ENCODE data around the gene COX17. TPM values are rescaled to one million over a fixed set of nuclear protein-coding genes. Genes with fewer than 3 reads are reported as not detected.

The COX17 gene
- total RNA-seq, 1 experiment from 2014 or later = 54.3 TPM

- Histone ChIP-seq H3K9me3 (ENCODE audit: low read length) (no peaks in the 10 kb centered on the region), H3K9me2 (replicated peaks; ENCODE audit: insufficient read depth, low read length) (no peaks in the 10 kb centered on the region), H3K36me3 (ENCODE audit: insufficient read depth, low read length) (no peaks in the 10 kb centered on the region), H4K20me1 (ENCODE audit: insufficient read depth, low read depth, low read length) (no peaks in the 10 kb centered on the region), H2AFZ (ENCODE audit: low read length) (no peak overlapping the region), H3K27me3 (ENCODE audit: low read length) (no peaks in the 10 kb centered on the region), H3K79me2 (ENCODE audit: low read length) (no peaks in the 10 kb centered on the region), H3K4me1 (ENCODE audit: low read length) (no peaks in the 10 kb centered on the region), H3K4me2 (ENCODE audit: low read depth, low read length, poor library complexity, severe bottlenecking) (no peak overlapping the region), H3K4me3 (ENCODE audit: low read length) (no peak overlapping the region), H3K9ac (ENCODE audit: low read length) (no peak overlapping the region), H3K27ac (ENCODE audit: low read length) (no peak overlapping the region)
- DNase-seq = no peak
These were observed 31.4 kb downstream of the COX17 start for GRCh38 chr3:119645813-119646212.

- no peaks in the 10 kb centered on the region for H3K36me3 ChIP-seq (ENCODE audit: insufficient read depth, low read length)
These were observed 32.7 kb downstream of the COX17 start for GRCh38 chr3:119644481-119644880.

GRCh38 chr3:119643528-119643927, 33.7 kb downstream of the COX17 start:
- H3K4me2 ChIP-seq (ENCODE audit: low read depth, low read length, poor library complexity, severe bottlenecking) = no peak overlapping the region
- H3K9me2 ChIP-seq (replicated peaks; ENCODE audit: insufficient read depth, low read length) = no peaks in the 10 kb centered on the region
- no peaks in the 10 kb centered on the region for H3K27me3 ChIP-seq (ENCODE audit: low read length)
- no peaks in the 10 kb centered on the region for H3K36me3 ChIP-seq (ENCODE audit: insufficient read depth, low read length)
- no peak overlapping the region for H2AFZ ChIP-seq (ENCODE audit: low read length)
- no peaks in the 10 kb centered on the region for H3K9me3 ChIP-seq (ENCODE audit: low read length)
- no peak overlapping the region for H3K4me3 ChIP-seq (ENCODE audit: low read length)
- no peaks in the 10 kb centered on the region for H4K20me1 ChIP-seq (ENCODE audit: insufficient read depth, low read depth, low read length)
- no peak for DNase-seq
- no peaks in the 10 kb centered on the region for H3K4me1 ChIP-seq (ENCODE audit: low read length)
- no peak overlapping the region for H3K9ac ChIP-seq (ENCODE audit: low read length)
- H3K27ac ChIP-seq (ENCODE audit: low read length) = no peak overlapping the region
- H3K79me2 ChIP-seq (ENCODE audit: low read length) = no peaks in the 10 kb centered on the region

More at GRCh38 chr3:119644481-119644880, 32.7 kb downstream of the COX17 start:
- no peak overlapping the region for H2AFZ ChIP-seq (ENCODE audit: low read length)
- no peaks in the 10 kb centered on the region for H4K20me1 ChIP-seq (ENCODE audit: insufficient read depth, low read depth, low read length)
- no peaks in the 10 kb centered on the region for H3K9me3 ChIP-seq (ENCODE audit: low read length)
- H3K4me2 ChIP-seq (ENCODE audit: low read depth, low read length, poor library complexity, severe bottlenecking) = no peak overlapping the region
- no peaks in the 10 kb centered on the region for H3K79me2 ChIP-seq (ENCODE audit: low read length)
- DNase-seq = no peak
- H3K9me2 ChIP-seq (replicated peaks; ENCODE audit: insufficient read depth, low read length) = no peaks in the 10 kb centered on the region
- H3K4me1 ChIP-seq (ENCODE audit: low read length) = no peaks in the 10 kb centered on the region
- no peaks in the 10 kb centered on the region for H3K27me3 ChIP-seq (ENCODE audit: low read length)
- no peak overlapping the region for H3K27ac ChIP-seq (ENCODE audit: low read length)
- no peak overlapping the region for H3K9ac ChIP-seq (ENCODE audit: low read length)
- no peak overlapping the region for H3K4me3 ChIP-seq (ENCODE audit: low read length)

- H3K27ac ChIP-seq (ENCODE audit: low read length) = no peak overlapping the region
- H3K4me3 ChIP-seq (ENCODE audit: low read length) = no peak overlapping the region
- H3K9me2 ChIP-seq (replicated peaks; ENCODE audit: insufficient read depth, low read length) = no peaks in the 10 kb centered on the region
- no peaks in the 10 kb centered on the region for H4K20me1 ChIP-seq (ENCODE audit: insufficient read depth, low read depth, low read length)
- H3K4me2 ChIP-seq (ENCODE audit: low read depth, low read length, poor library complexity, severe bottlenecking) = no peak overlapping the region
- H3K4me1 ChIP-seq (ENCODE audit: low read length) = no peaks in the 10 kb centered on the region
- H3K9ac ChIP-seq (ENCODE audit: low read length) = no peak overlapping the region
- H3K79me2 ChIP-seq (ENCODE audit: low read length) = no peaks in the 10 kb centered on the region
- no peak for DNase-seq
- no peaks in the 10 kb centered on the region for H3K36me3 ChIP-seq (ENCODE audit: insufficient read depth, low read length)
- no peaks in the 10 kb centered on the region for H3K9me3 ChIP-seq (ENCODE audit: low read length)
- H2AFZ ChIP-seq (ENCODE audit: low read length) = no peak overlapping the region
- no peaks in the 10 kb centered on the region for H3K27me3 ChIP-seq (ENCODE audit: low read length)
These were observed 34.3 kb downstream of the COX17 start for GRCh38 chr3:119642746-119643473.

DNA sequence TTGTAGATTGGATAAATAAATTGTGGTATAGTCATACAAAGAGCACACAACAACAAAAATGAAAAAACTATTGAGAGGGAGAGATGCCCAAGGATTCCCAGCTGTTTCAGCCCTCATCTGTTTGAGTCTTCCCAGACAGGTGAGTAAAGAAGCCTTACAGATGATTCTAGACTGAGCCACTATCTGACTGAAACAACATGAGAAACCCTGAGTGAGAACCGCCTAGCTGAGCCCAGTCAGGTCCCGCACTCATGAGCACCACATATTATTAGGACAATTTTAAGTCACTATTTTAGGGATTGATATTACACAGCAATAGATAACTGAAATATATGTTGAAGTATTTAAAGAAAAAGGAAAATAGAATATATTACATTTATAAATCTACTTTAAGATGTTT, 35.8 kb downstream of the COX17 start:
- H3K9ac ChIP-seq (ENCODE audit: low read length) = no peak overlapping the region
- H3K9me2 ChIP-seq (replicated peaks; ENCODE audit: insufficient read depth, low read length) = no peaks in the 10 kb centered on the region
- H3K4me1 ChIP-seq (ENCODE audit: low read length) = no peaks in the 10 kb centered on the region
- H3K27me3 ChIP-seq (ENCODE audit: low read length) = no peaks in the 10 kb centered on the region
- no peak overlapping the region for H3K4me2 ChIP-seq (ENCODE audit: low read depth, low read length, poor library complexity, severe bottlenecking)
- H3K9me3 ChIP-seq (ENCODE audit: low read length) = no peaks in the 10 kb centered on the region
- H2AFZ ChIP-seq (ENCODE audit: low read length) = no peak overlapping the region
- H3K36me3 ChIP-seq (ENCODE audit: insufficient read depth, low read length) = no peaks in the 10 kb centered on the region
- H3K79me2 ChIP-seq (ENCODE audit: low read length) = no peaks in the 10 kb centered on the region
- H3K4me3 ChIP-seq (ENCODE audit: low read length) = no peak overlapping the region
- no peak for DNase-seq
- H4K20me1 ChIP-seq (ENCODE audit: insufficient read depth, low read depth, low read length) = no peaks in the 10 kb centered on the region
- H3K27ac ChIP-seq (ENCODE audit: low read length) = no peak overlapping the region

DNA sequence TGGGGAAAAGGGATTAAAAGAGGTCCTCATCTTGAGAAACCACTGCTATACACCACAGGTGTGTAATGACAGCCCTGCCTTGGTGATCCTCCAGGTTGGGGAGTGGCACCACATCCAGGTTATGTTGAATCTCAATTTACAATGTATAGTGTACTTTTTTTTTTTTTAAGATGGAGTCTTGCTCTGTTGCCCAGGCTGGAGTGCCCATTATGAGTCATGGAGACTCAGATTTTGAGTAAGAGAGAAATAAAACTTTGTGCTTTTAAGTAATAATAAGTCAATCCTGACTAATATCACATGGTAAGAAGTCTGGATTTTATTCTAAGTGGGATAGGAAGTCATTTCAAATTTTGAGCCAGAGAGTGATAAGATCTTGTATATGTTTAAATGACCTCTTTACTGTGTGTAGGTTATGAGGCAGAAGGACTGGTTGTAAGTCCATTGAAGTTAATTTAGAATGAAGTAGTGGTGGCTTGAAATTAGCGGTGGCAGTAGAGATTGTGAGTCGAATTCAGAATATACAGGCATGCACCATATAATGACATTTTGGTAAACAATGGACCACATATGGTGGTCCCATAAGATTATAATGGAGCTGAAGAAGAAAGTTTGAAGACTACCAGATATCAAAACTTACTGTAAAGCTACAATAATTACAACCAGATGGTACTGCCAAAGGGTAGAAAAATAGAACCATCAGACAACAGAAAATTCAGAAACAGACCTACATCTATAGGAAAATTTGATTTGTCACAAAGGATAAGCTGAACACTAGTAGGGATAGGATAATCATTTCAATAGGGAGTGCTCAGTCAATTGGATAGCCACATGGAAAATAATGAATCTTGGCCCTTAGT, 37.5 kb downstream of the COX17 start:
- DNase-seq = no peak
- no peaks in the 10 kb centered on the region for H3K9me2 ChIP-seq (replicated peaks; ENCODE audit: insufficient read depth, low read length)
- H4K20me1 ChIP-seq (ENCODE audit: insufficient read depth, low read depth, low read length) = no peaks in the 10 kb centered on the region
- H2AFZ ChIP-seq (ENCODE audit: low read length) = no peak overlapping the region
- no peaks in the 10 kb centered on the region for H3K9me3 ChIP-seq (ENCODE audit: low read length)
- no peak overlapping the region for H3K9ac ChIP-seq (ENCODE audit: low read length)
- H3K27ac ChIP-seq (ENCODE audit: low read length) = no peak overlapping the region
- H3K36me3 ChIP-seq (ENCODE audit: insufficient read depth, low read length) = no peaks in the 10 kb centered on the region
- H3K27me3 ChIP-seq (ENCODE audit: low read length) = no peaks in the 10 kb centered on the region
- no peak overlapping the region for H3K4me2 ChIP-seq (ENCODE audit: low read depth, low read length, poor library complexity, severe bottlenecking)
- no peak overlapping the region for H3K4me3 ChIP-seq (ENCODE audit: low read length)
- H3K4me1 ChIP-seq (ENCODE audit: low read length) = no peaks in the 10 kb centered on the region
- no peaks in the 10 kb centered on the region for H3K79me2 ChIP-seq (ENCODE audit: low read length)

- no peak for DNase-seq
- no peak overlapping the region for H3K9ac ChIP-seq (ENCODE audit: low read length)
- H3K4me2 ChIP-seq (ENCODE audit: low read depth, low read length, poor library complexity, severe bottlenecking) = no peak overlapping the region
- H3K4me3 ChIP-seq (ENCODE audit: low read length) = no peak overlapping the region
- H3K9me2 ChIP-seq (replicated peaks; ENCODE audit: insufficient read depth, low read length) = no peaks in the 10 kb centered on the region
- no peaks in the 10 kb centered on the region for H3K4me1 ChIP-seq (ENCODE audit: low read length)
- no peak overlapping the region for H2AFZ ChIP-seq (ENCODE audit: low read length)
- no peaks in the 10 kb centered on the region for H3K9me3 ChIP-seq (ENCODE audit: low read length)
- H3K27ac ChIP-seq (ENCODE audit: low read length) = no peak overlapping the region
- H3K79me2 ChIP-seq (ENCODE audit: low read length) = no peaks in the 10 kb centered on the region
- H3K36me3 ChIP-seq (ENCODE audit: insufficient read depth, low read length) = no peaks in the 10 kb centered on the region
- H3K27me3 ChIP-seq (ENCODE audit: low read length) = no peaks in the 10 kb centered on the region
- H4K20me1 ChIP-seq (ENCODE audit: insufficient read depth, low read depth, low read length) = no peaks in the 10 kb centered on the region
These were observed 39.3 kb downstream of the COX17 start for GRCh38 chr3:119637679-119638477.

Data from Karpas-422 (cell line).